Stimulated activated CD8-positive, alpha-beta memory T cell treated with anti-CD3 and anti-CD28 coated beads, Interleukin-12 subunit alpha, Interleukin-12 subunit beta, amount 100 ng/mL, for 24 hours (primary cell): Measurements from ENCODE around the gene TRPC1.
"Not testable (repeated sequence)": the region's sequence is repeated elsewhere in the genome, so short reads cannot be mapped to it uniquely, and the experiment has no call there.

Experiments used
- DNase-seq: peaks from one replicate; pipeline ENCODE4 v3.0.0-alpha.2; 2020; ENCODE audit errors: extremely low read depth

TRPC1 gene

GRCh38 chr3:142723968-142724681, at the start of gene TRPC1:
Gene TRPC1 (plus strand): TSS chr3:142724034. CDS start chr3:142724560, 526 bp downstream.
- DNase-seq = no peak

GRCh38 chr3:142676151-142676550, 47.7 kb upstream of the TRPC1 start:
- DNase-seq = no peak

GRCh38 chr3:142680710-142681109, 43.1 kb upstream of the TRPC1 start:
- DNase-seq = no peak

- no peak for DNase-seq
These were observed 33.2 kb upstream of the TRPC1 start for GRCh38 chr3:142690613-142691012.

GRCh38 chr3:142691527-142691926, 32.3 kb upstream of the TRPC1 start:
- DNase-seq = no peak

GRCh38 chr3:142693136-142693853, 30.5 kb upstream of the TRPC1 start:
- no peak for DNase-seq

GRCh38 chr3:142694225-142694624, 29.6 kb upstream of the TRPC1 start:
- no peak for DNase-seq

- no peak for DNase-seq
These were observed 18.6 kb upstream of the TRPC1 start for GRCh38 chr3:142705198-142705597.

GRCh38 chr3:142706321-142707127, 17.3 kb upstream of the TRPC1 start:
- no peak for DNase-seq

GRCh38 chr3:142709207-142709606, 14.6 kb upstream of the TRPC1 start:
- DNase-seq = no peak

- not testable (repeated sequence) for DNase-seq
These were observed 9.0 kb upstream of the TRPC1 start for GRCh38 chr3:142714882-142715281.

GRCh38 chr3:142716102-142716501, 7.7 kb upstream of the TRPC1 start:
- DNase-seq = no peak

- no peak for DNase-seq
These were observed 218 bp upstream of the TRPC1 start for GRCh38 chr3:142723665-142723967.

GRCh38 chr3:142724682-142725356, 985 bp downstream of the TRPC1 start:
- no peak for DNase-seq

- DNase-seq = no peak
These were observed 1.5 kb downstream of the TRPC1 start for GRCh38 chr3:142725357-142725739.

- DNase-seq = no peak
These were observed 2.2 kb downstream of the TRPC1 start for GRCh38 chr3:142726017-142726416.

GRCh38 chr3:142732066-142732465, 8.2 kb downstream of the TRPC1 start:
- DNase-seq = no peak

GRCh38 chr3:142734834-142735233, 11.0 kb downstream of the TRPC1 start:
- DNase-seq = no peak

GRCh38 chr3:142735462-142735861, 11.6 kb downstream of the TRPC1 start:
- DNase-seq = no peak

GRCh38 chr3:142738396-142738795, 14.6 kb downstream of the TRPC1 start:
- no peak for DNase-seq

GRCh38 chr3:142746646-142747045, 22.8 kb downstream of the TRPC1 start:
- DNase-seq = no peak

GRCh38 chr3:142750531-142750930, 26.7 kb downstream of the TRPC1 start:
- not testable (repeated sequence) for DNase-seq
